Cardiac muscle cell (in vitro differentiated cells and primary cell): ENCODE results near the gene KDM4B. TPM values are rescaled to one million over a fixed set of nuclear protein-coding genes. Genes with fewer than 3 reads are reported as not detected.
"Not testable (repeated sequence)": the region's sequence is repeated elsewhere in the genome, so short reads cannot be mapped to it uniquely, and the experiment has no call there.

Experiments used
- DNase-seq, 2 donors: peaks; one replicate each; pipeline versions ENCODE4 v3.0.0 to v3.0.0-alpha.2; 2010 to 2017; ENCODE audit warnings: low read depth in 1 of 2, low spot score in 1 of 2
- H3K27ac ChIP-seq: fragments of 200-600 bp; sonication (generic); 2 replicates; pipeline ENCODE4 v1.5.1; 2016
- H3K27me3 ChIP-seq: fragments of 200-600 bp; sonication (generic); 2 replicates; pipeline ENCODE4 v1.6.0; 2016; ENCODE audit warnings: control low read depth
- H3K36me3 ChIP-seq: fragments of 200-600 bp; sonication (generic); 2 replicates; pipeline ENCODE4 v1.5.1; 2016; ENCODE audit warnings: control low read depth
- H3K4me1 ChIP-seq: fragments of 200-600 bp; sonication (generic); 2 replicates; pipeline ENCODE4 v1.8.1; 2017; ENCODE audit warnings: low read depth, mild to moderate bottlenecking, mixed run types
- H3K4me3 ChIP-seq: fragments of 200-600 bp; sonication (generic); 2 replicates; pipeline ENCODE4 v1.5.1; 2016; ENCODE audit warnings: mild to moderate bottlenecking
- H3K9me3 ChIP-seq: fragments of 200-600 bp; sonication (generic); 2 replicates; pipeline ENCODE4 v1.5.1; 2017; ENCODE audit warnings: low read depth, mild to moderate bottlenecking, control low read depth
- CTCF ChIP-seq: IDR thresholded peaks from 2 replicates; pipeline ENCODE4 v1.5.1; 2012; ENCODE audit warnings: low read depth, mild to moderate bottlenecking, low read length
- polyA plus RNA-seq: library from polyadenylated mRNA; unstranded; fragments of >200 nt; fragmentation: Nextera tagmentation; extraction: Ambion mirVana; gene quantifications from 2 replicates; pipeline ENCODE4 v1.2.1, GENCODE V29; 2016
- total RNA-seq: library from RNA; depleted of rRNA; stranded (reverse); fragments of >200 nt; gene quantifications from 2 replicates; pipeline ENCODE4 v1.2.3, GENCODE V29; 2016

KDM4B gene
- total and polyA plus RNA-seq, 2 experiments from 2014 or later = 74.6 to 90.6 TPM

- TF ChIP-seq CTCF = no peak
- Histone ChIP-seq H3K36me3 (no peaks in the 10 kb centered on the region), H3K4me3 (no peak overlapping the region), H3K27me3 (no peaks in the 10 kb centered on the region), H3K9me3 (no peaks in the 10 kb centered on the region), H3K4me1 (no peaks in the 10 kb centered on the region), H3K27ac (no peak overlapping the region)
- DNase-seq = no peak
Measured at GRCh38 chr19:5193192-5193591, 224.3 kb downstream of the KDM4B start.

GRCh38 chr19:5194641-5195040, 225.7 kb downstream of the KDM4B start:
- no peaks in the 10 kb centered on the region for H3K36me3 ChIP-seq

GRCh38 chr19:5195587-5195986, 226.7 kb downstream of the KDM4B start:
- H3K4me1 ChIP-seq, H3K27ac ChIP-seq, H3K36me3 ChIP-seq, H3K9me3 ChIP-seq, H3K27me3 ChIP-seq, DNase-seq, H3K4me3 ChIP-seq: not testable (repeated sequence)

More at GRCh38 chr19:5194641-5195040, 225.7 kb downstream of the KDM4B start:
- H3K4me1 ChIP-seq = no peaks in the 10 kb centered on the region
- H3K9me3 ChIP-seq = no peaks in the 10 kb centered on the region
- no peaks in the 10 kb centered on the region for H3K27me3 ChIP-seq
- DNase-seq = no peak
- H3K27ac ChIP-seq = no peak overlapping the region
- H3K4me3 ChIP-seq = no peak overlapping the region
- no peak for TF ChIP-seq CTCF

GRCh38 chr19:5196832-5197231, 227.9 kb downstream of the KDM4B start:
- Histone ChIP-seq H3K4me1 (no peaks in the 10 kb centered on the region), H3K9me3 (no peaks in the 10 kb centered on the region), H3K4me3 (no peak overlapping the region), H3K27ac (no peak overlapping the region), H3K27me3 (no peaks in the 10 kb centered on the region), H3K36me3 (no peaks in the 10 kb centered on the region)
- no peak for DNase-seq
- no peak for TF ChIP-seq CTCF

GRCh38 chr19:5200844-5201243, 231.9 kb downstream of the KDM4B start:
- Histone ChIP-seq H3K27ac (no peak overlapping the region), H3K4me1 (no peaks in the 10 kb centered on the region), H3K27me3 (no peaks in the 10 kb centered on the region), H3K9me3 (no peaks in the 10 kb centered on the region), H3K36me3 (no peaks in the 10 kb centered on the region), H3K4me3 (no peak overlapping the region)
- no peak for DNase-seq
- TF ChIP-seq CTCF = no peak

- no peaks in the 10 kb centered on the region for H3K9me3 ChIP-seq
- H3K4me1 ChIP-seq = no peaks in the 10 kb centered on the region
- no peak overlapping the region for H3K4me3 ChIP-seq
- H3K27me3 ChIP-seq = no peaks in the 10 kb centered on the region
- peaks cover 10% of the 10 kb centered on the region for H3K36me3 ChIP-seq
- no peak for DNase-seq
- no peak overlapping the region for H3K27ac ChIP-seq
- no peak for TF ChIP-seq CTCF
Measured at GRCh38 chr19:5202553-5202952, 233.6 kb downstream of the KDM4B start.

Other genes with a start within 250 kb of the KDM4B start
- gene DPP9, start 245.3 kb upstream of the KDM4B start, total RNA-seq = 47.5 and 50.4 TPM in 2 replicates
- 19.8 and 25.4 TPM in 2 replicates for gene DPP9, start 245.3 kb upstream of the KDM4B start, polyA plus RNA-seq
- gene FEM1A, start 177.4 kb upstream of the KDM4B start, total RNA-seq = 22.0 and 27.9 TPM in 2 replicates
- gene FEM1A, start 177.4 kb upstream of the KDM4B start, polyA plus RNA-seq = 2.6 and 2.8 TPM in 2 replicates
- gene TICAM1, start 137.4 kb upstream of the KDM4B start, total RNA-seq = 0.21 and 1.5 TPM in 2 replicates
- 0.38 and 4.2 TPM in 2 replicates for gene TICAM1, start 137.4 kb upstream of the KDM4B start, polyA plus RNA-seq
- 114 and 147 TPM in 2 replicates for gene PLIN3, start 101.4 kb upstream of the KDM4B start, total RNA-seq
- gene PLIN3, start 101.4 kb upstream of the KDM4B start, polyA plus RNA-seq = 108 and 144 TPM in 2 replicates
- not detected in 2 replicates for gene ARRDC5, start 66.2 kb upstream of the KDM4B start, total RNA-seq
- not detected in 2 replicates for gene ARRDC5, start 66.2 kb upstream of the KDM4B start, polyA plus RNA-seq
- gene UHRF1, start 59.6 kb upstream of the KDM4B start, total RNA-seq = 10.9 and 17.3 TPM in 2 replicates
- gene UHRF1, start 59.6 kb upstream of the KDM4B start, polyA plus RNA-seq = 10.0 and 17.5 TPM in 2 replicates